HG03520 (cell line): ENCODE data around the gene PPM1H.
A peak's percentile ranks its signal among the peaks of the same experiment; 100 is the strongest.

Source experiments
- ATAC-seq: cut with Tn5 transposase; IDR thresholded peaks from one replicate; pipeline ENCODE4 v1.9.1; 2021; ENCODE audit warnings: mild to moderate bottlenecking, moderate library complexity; ENCODE audit not compliant: unreplicated experiment

The PPM1H gene

GRCh38 chr12:62627181-62627580 is 307.8 kb downstream of the PPM1H start:
- ATAC-seq = no peak

- ATAC-seq = no peak
Measured at GRCh38 chr12:62625228-62625627, 309.7 kb downstream of the PPM1H start.

GRCh38 chr12:62622177-62622576 is 312.8 kb downstream of the PPM1H start:
- ATAC-seq = no peak

GRCh38 chr12:62621101-62621638 is 313.8 kb downstream of the PPM1H start:
- no peak for ATAC-seq

- no peak for ATAC-seq
Measured at GRCh38 chr12:62618930-62619329, 316.0 kb downstream of the PPM1H start.

- no peak for ATAC-seq
Measured at GRCh38 chr12:62618319-62618718, 316.6 kb downstream of the PPM1H start.

- ATAC-seq = no peak
Measured at GRCh38 chr12:62613081-62613480, 321.9 kb downstream of the PPM1H start.

- ATAC-seq = no peak
Measured at GRCh38 chr12:62606654-62607053, 328.3 kb downstream of the PPM1H start.

- ATAC-seq = no peak
Measured at GRCh38 chr12:62605981-62606380, 329.0 kb downstream of the PPM1H start.

- no peak for ATAC-seq
Measured at GRCh38 chr12:62604871-62605270, 330.1 kb downstream of the PPM1H start.

GRCh38 chr12:62604373-62604772 is 330.6 kb downstream of the PPM1H start:
- ATAC-seq = no peak

- ATAC-seq = no peak
Measured at GRCh38 chr12:62603811-62604098, 331.2 kb downstream of the PPM1H start.

GRCh38 chr12:62603061-62603810 is 331.7 kb downstream of the PPM1H start:
- ATAC-seq = peak; percentile 68

GRCh38 chr12:62602255-62603060 is 332.5 kb downstream of the PPM1H start:
- peak; percentile 64 for ATAC-seq

GRCh38 chr12:62601765-62602164 is 333.2 kb downstream of the PPM1H start:
- ATAC-seq = no peak

GRCh38 chr12:62599854-62600437 is 335.0 kb downstream of the PPM1H start:
- no peak for ATAC-seq

GRCh38 chr12:62598846-62599245 is 336.1 kb downstream of the PPM1H start:
- no peak for ATAC-seq

GRCh38 chr12:62597253-62597652 is 337.7 kb downstream of the PPM1H start:
- ATAC-seq = no peak
